Right lung (tissue), 5 donors: ENCODE results near the gene ICE2. TPM values are rescaled to one million over a fixed set of nuclear protein-coding genes. Genes with fewer than 3 reads are reported as not detected.
A peak's percentile ranks its signal among the peaks of the same experiment; 100 is the strongest.
"Not testable (repeated sequence)": the region's sequence is repeated elsewhere in the genome, so short reads cannot be mapped to it uniquely, and the experiment has no call there.

Experiments
- DNase-seq, 2 donors: peaks; one replicate each; pipeline ENCODE4 v3.0.0-alpha.2; 2013
- polyA plus RNA-seq, 5 donors: library from polyadenylated mRNA; unstranded; fragments of 120-200 nt; gene quantifications; one replicate each; pipeline versions ENCODE4 v1.2.1 to v1.2.3, GENCODE V29; 2013; ENCODE audit warnings: inconsistent platforms in 1 of 5, low replicate concordance in 1 of 5; ENCODE audit not compliant: insufficient read length in 5 of 5, insufficient read depth in 1 of 5

The ICE2 gene
- polyA plus RNA-seq, 5 donors = 63.3 to 104 (median 88.5) TPM

DNA sequence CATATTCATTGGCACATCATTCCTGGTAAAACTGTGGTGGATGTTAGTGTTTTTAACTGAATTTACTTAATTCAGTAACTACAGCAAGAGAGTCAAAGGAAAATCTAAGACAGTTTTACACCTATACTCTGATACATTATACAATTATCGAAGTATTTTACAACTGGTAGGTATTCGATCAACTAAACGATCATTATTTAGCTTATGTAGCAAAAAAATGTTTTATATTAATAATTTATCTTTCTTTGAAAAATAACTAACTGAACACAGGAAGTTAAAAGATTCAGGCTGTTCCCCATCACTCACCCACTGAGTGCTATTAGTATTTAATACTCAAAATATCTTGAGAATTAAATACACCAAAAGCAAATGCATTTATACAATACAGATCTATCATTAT, 21.0 kb downstream of the ICE2 start:
- DNase-seq = no peak

DNA sequence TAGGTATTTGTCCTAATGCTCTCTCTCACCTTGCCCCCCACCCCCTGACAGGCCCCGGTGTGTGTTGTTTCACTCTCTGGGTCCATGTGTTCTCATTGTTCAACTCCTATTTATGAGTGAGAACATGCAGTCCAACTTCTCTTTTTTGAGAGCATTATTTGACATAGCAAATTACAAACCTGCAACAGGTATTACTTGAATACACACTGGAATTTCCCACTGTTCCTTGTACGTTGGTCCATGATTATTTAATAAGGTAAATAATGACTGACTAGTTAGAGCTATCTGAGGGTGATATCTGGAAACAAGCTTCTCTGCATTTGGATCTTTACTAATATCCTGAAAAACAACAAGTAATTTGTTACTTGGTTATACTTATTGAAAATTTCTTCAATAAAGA, 24.1 kb downstream of the ICE2 start:
- no peak for DNase-seq

DNA sequence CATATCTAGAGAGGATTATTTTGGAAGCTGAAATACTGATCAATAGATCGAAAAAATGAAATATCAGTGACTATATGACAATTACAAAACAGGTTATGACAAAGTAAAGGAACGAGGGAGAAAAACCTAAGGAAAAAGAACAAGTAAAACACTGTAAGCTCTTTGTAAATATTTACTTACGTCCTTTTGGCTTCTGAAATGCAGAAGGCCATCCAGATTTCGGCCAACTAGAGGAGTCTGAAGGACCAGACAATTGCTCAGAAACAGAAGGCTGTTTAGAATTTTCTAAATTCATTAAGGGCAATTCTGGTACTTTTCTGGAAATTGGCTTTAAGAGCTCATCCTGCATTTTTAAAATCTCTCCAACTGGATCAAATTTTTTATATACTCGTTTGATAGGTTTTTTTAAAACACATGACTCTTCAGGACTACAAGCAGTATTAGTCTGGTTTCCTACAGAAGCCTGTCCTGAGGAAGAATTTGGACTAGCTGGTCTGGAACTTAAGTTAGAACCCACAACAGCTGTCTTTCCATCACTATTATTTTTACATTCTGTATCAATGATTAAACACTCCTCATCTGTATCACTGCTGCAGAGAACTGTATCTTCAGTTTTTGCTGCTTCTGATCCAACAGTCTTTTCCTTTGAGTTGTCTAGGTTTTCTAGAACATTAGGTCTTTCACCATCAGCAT, 30.1 kb downstream of the ICE2 start:
- no peak for DNase-seq

DNA sequence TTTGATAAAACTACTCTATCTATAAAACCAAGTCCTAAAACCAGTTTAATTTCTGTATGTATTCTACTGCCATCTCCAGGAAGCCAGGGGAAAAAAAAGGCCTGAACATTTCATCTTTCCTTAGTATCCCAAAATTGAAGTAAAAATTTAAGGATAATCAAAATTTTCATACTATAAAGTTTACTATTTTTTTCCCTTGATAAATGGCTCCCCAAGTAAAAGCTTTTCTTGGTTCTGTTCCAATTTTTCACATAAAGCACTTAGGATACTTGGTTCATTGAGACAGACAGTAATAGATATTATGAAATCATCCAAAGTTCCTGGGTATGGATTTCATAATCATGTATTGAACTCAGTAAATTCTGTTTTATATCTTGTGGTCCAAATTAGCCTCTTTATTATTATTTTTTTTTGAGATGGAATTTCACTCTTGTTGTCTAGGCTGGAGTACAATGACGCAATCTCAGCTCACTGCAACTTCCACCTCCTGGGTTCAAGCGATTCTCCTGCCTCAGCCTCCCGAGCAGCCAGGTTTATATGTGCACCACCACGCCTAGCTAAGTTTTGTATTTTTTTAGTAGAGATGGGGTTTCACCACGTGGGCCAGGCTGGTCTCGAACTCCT, 34.5 kb downstream of the ICE2 start:
- DNase-seq = no peak

DNA sequence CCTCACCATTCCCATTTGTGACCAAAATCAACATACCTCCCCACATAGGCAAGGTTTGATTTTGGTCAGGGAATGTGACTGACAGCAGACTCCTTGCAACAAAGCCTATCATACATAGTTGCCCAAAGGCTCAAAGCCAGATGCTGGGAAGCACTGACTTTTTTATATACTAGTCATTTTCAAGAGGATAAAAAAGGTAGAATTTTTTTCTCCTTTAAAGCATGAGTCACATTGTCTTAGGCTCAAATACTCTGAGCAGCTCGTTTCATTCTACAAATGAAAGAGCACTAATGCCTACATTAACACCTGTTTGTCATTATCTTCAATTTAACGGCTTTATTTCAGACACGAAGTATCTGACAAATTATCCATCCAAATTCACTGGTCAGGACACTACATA, 36.2 kb downstream of the ICE2 start:
- DNase-seq = no peak

DNA sequence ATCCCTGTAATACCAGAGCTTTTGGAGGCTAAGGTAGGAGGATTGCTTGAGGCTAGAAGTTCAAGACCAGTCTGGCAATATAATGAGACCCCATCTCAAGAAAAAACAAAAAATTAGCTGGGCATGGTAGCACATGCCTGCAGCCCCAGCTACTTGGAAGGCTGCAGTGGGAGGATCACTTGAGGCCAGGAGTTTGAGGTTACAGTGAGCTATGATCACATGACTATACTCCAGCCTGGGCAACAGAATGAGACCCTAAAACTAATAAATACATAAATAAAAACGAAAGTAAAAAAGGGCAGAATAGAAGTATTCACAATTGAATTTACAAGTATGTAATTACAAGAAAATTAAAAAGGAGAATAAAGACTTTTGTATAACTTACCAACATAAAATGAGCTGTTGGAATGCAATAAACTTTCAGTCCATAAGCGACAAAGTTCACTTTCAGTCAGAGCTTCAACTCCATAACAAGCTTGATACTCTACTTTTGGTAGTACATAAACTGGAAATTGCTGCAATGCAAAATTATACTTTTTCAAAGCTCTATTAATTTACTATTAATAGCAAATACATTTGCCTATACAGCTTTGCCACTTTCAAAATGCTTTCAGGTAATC, 36.8 kb downstream of the ICE2 start:
- DNase-seq = no peak

DNA sequence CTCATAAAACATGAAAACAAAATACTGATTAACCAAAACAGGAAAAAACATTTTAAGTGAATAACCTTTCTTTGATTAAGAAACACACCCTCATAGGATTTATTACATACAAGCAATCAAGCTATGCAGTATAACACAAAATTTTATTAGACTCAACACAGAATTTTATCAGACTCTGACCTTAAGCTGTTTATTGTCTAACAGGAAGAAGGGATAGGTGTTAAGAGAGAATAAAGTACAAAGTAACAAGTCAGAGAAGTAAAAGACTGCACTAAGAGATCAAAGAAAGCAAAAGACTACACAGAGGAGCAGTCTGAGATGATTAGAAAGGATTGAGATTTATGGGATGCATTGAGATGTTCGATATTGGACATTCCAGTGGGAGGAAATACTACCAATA, 37.6 kb downstream of the ICE2 start:
- no peak for DNase-seq

DNA sequence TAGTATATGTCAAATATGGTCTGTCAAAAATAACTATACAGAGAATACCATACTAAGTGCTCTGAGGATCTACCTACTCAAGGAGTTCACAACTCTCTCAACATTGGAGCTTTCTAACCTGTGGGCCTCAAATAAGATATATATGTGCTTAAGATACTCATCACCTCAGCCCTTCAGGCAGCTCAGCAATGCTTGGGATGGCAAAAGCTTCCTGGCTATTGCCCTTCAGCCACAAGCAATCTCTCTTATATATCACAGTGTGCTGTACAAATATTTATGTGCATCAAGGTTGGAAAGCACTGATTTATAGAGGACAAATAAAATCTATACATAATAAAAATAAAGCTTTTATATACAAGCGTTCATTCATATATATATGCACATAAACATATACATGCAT, 40.3 kb downstream of the ICE2 start:
- no peak for DNase-seq

DNA sequence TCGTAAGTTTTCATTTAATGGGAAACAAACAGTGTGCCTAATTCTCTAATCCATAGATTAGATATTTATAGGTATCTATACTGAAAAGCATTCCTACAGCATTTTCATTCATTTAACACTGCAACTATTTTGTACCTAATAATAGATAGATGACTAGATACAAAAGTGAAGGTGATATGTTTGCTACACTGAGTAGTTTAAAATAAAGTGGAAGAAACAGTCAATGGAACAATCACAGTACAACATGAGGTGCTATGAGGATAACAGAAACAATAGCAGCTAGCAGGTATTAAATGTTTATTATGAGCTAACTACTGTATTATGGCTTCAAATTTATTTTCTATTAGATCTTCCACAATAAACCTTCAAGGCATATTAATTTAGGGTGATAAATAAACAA, 50.0 kb downstream of the ICE2 start:
- DNase-seq = no peak

DNA sequence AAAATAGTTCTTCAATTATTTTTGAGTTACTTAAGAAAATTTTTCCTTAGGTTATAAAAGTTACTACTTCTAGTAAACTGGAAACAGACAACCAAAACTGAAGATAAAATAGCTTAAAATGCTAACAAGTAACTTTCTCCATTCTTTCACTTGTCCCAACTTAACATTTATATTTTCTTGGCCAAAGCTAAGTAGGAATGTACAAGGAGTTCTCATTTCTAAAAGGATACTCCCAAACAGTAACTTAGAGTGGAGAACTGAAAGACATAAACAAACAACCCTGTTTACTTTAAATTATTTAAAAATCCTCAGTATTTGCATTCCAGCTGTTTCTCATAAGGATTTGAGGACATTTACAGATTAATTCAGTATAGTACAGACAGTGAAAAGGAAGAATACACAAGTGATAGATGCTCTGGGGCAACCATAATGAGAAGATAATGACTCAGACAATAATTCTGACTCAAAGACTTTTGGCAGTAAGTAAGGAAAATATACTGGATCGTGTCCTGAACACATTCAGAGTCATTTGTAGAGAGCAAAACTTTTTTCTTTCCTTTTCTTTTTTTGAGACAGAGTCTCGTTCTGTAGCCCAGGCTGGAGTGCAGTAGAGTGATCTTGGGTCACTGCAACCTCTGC, 52.0 kb downstream of the ICE2 start:
- DNase-seq = peak; percentile 75 to 83

DNA sequence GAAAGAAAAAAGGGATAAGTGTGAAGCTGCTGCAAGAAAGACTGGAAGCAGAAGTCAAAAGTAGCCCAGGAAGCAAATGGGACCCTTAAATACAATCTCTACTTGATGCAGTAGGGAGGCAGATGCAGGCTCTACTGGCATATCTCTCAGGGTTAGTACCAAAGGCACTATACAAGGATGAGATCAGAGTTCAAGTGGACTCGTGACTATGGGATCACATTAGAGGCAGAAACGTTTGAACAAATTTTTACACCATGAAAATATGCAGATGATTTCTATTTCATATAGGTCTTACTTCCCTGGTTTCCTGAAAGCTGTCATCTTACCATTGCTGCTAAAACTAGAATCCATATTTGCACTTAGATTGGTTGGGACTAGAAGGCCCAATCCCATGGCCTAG, 53.5 kb downstream of the ICE2 start:
- no peak for DNase-seq

DNA sequence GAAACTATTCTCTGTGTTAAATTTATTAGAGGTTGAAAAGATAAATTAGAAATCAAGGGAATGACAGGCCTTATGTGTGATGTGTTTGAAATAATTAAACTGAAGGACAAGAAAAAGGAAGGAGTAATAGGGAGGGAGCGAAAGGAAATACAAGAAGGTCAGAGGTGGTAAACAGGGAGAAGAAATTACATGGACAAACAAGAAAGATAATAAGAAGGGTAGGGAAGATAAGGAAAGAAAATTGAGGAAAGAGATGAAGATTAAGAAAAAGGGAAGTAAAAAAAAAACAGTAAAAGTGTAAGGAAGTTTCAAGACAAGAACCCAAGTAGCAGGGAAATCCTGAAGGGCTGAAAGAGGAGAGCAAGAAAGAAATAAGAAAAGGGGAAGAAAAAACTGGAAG, 54.9 kb downstream of the ICE2 start:
- DNase-seq = no peak

DNA sequence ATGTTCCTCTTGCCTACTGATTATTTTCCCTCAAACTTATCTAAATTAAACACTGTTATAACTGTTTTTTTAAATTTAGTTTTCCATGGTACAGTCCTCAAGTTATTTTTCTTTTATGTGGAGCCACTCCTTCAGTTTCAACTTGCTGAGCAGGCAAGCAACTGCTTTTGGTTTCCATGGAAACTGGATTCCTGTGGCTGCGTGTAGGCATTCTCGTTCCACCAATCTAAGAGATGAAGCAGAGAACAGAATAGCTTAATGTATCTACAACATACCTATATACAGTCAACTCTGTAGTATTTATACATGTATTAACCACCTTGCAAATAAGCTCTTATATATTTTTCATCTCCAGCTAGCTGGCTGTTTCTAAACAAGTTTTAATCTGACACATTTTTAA, 55.4 kb downstream of the ICE2 start:
- peak; percentile 70 to 72 for DNase-seq

DNA sequence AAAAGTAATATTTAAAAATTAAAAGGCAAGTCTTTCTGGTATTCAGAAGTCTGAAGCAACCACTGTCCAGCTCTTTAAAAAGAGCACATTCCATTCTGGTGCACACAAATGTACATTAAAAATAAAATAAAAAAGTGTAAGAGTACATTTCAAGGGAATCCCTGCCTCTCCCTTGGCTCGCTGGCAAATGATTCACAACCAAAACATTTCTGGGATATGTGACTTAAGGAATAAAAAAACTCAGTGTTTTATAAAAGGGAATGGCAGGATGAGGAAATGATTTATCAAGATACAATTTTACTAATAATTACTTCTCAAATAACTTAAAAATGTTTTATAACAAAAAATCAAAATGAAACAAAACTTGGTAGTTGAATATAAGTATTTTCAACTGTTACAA, 57.4 kb downstream of the ICE2 start:
- DNase-seq = no peak

DNA sequence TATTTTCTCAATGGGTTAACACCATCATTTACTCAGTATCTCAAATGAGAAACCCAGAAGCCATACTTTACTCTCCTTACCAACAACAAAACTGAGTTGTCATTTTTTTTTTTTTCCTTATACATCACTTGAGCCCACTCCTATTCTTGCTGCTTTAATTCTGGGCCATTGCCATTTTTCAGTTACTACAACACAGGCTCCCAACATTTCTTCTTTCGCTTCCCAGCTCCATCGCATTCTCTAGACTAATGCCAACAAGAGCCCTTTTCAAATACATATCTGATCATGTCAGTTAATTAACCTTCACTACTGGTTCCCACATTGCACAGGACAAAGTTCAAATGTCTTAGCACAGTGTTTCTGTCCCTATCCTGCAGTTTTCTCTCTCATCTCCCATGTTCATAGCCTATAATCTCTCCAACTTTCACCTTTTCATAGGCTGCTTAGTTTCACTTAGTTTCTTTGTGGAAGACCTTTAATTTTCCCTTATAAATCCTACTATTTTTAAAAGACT, 58.7 kb downstream of the ICE2 start:
- no peak for DNase-seq

DNA sequence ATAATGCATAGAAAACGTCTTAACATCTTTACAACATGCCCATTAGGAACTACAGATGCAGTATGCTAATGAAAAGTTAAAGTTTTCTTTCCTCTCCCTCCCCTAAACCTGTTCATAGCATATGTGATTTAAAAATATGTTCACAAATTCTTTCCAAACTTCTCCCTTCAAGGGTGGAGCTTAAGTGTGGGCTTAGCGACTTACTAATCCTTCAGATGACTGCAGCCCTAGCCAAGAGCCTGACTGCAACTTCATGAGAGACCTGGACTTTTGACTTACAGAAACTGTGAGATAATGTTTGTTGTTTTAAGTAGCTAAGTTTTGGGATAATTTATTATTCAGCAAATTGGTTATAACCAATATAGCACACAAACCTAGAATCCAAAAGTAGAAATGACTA, 59.2 kb downstream of the ICE2 start:
- DNase-seq = no peak

DNA sequence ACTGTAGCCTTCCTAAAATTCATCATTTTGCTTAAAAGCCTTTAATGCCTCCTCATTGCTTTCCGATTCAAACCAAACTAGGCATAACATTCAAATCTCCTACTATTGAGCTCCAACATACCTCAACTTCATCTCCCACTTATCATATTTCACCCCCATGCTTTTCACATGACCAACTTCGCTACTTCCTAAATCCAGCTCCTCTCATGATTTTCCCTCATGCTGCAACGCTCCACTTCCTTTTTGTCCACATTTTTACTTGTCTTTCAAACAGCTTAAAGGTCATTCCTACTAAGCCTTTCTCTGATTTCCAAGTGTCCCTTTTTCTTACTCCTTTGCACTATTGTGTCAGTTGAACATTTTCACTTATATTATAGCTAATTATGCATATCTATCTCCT, 60.8 kb downstream of the ICE2 start:
- DNase-seq = no peak

DNA sequence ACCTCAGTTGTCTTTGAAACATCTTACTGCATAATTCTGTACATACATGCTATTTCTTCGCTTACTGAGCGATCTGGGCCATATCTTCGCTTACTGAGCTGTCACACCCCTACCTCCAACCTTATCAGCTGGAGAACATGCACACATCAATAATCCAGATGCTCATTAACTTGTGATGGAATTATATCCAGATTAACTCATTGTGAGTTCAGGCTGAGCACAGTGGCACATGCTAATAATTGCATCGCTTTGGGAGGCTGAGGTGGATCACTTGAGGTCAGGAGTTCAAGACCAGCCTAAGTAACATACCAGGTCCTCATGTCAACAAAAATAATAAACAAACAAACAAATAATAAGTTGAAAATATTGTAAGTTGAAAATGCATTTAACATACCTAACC, 61.8 kb downstream of the ICE2 start:
- DNase-seq = no peak

DNA sequence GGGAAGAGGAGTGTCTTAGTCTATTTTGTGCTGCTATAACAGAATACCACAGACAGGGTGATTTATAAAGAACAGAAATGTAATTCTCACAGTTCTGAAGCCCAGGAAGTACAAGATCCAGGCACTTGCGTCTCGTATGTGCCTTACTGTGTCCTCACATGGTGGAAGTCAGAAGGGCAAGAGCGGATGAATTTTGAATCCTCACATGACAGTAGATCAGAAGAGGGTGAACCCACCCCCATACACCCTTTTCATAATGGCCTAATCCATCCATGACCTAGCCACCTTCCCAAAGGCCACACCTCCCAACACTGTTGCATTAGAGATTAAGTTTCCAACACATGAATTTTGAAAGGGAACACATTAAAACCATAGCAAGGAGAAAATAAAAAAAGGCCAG, 62.5 kb downstream of the ICE2 start:
- no peak for DNase-seq

DNA sequence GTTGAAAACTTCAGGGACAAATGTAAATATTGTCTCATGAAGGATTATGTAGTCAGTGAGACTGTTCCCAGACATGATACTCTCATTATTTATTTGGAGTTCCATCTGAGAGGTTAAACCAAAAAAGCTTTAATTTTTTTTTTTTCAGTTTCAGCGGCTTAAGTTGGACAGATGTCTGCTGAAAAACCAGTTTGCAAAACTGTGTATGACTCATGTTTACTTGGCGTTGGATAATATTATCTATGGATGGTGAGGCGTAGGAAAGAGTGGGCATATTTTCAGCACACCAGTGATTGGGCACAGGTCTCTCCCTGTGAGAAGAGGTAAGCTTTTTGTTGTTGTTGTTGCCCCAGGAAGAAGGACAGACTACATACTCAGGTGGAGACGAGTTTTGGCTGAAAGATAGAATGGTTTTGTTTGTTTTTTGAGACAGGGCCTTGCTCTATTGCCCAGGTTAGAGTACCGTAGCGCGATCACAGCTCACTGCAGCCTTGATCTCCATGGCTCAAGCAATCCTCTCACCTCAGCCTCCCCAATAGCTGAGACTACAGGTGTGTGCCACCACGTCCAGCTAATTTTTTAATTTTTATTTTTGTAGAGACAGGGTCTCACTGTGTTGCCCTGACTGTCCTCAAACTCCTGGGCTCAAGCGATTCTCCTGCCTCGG, 64.8 kb downstream of the ICE2 start:
- DNase-seq = no peak

DNA sequence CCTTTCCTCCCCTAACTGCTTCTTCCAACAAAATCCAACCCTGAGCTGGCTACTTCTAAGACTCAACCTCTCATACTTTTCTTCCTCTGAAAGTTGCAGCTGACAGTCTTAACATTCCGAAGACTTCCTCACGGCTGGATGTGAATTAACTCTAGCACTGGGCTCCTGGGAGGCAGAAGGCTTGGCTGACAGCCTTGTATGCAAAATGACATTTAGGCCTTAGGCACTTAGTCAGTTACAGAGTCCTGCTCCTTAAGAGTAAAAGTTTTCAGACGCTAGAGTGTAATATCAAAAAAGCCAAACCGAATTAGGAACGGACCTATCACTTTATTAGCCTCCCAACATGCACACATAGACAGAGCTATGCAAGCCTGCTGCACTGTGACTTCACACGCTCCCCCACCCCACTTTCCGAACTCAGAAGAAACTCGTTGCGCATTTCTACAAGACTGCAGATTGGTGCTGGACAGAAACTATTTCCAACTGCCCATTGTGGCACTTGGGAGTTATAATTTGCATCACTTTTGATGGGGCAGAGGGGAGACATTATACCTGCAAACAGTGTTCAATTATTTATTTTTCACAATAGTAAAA, 65.6 kb downstream of the ICE2 start:
- no peak for DNase-seq

DNA sequence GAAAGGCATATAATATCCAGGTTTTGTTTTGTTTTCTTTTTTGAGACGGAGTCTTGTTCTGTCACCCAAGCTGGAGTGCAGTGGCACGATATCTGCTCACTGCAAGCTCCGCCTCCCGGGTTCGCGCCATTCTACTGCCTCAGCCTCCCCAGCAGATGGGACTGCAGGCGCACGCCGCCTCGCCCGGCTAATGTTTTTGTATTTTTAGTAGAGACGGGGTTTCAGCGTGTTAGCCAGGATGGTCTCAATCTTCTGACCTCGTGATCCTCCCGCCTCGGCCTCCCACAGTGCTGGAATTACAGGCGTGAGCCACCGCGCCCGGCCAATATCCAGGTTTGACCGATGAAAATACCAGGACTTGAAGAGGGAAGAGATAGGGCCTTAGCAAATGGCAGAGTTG, 66.1 kb downstream of the ICE2 start:
- DNase-seq = not testable (repeated sequence)
